Sciatic nerve (tissue), 2 donors: ENCODE results near the gene SIN3B. TPM values are rescaled to one million over a fixed set of nuclear protein-coding genes. Genes with fewer than 3 reads are reported as not detected.

ENCODE experiments used
- ATAC-seq: fragments of 200-7000 bp; cut with Tn5 transposase; one replicate; pipeline ENCODE4 v1.9.1; 2020; ENCODE audit warnings: mild to moderate bottlenecking, moderate library complexity
- DNase-seq: peaks from one replicate; pipeline ENCODE4 v3.0.0-alpha.2; 2020; ENCODE audit warnings: low spot score
- intact Hi-C: fragments of 100-400 bp; cut with DNase I; formaldehyde crosslinking; loops from one replicate; pipeline ENCODE4 v1.14.2; 2022
- total RNA-seq: library from RNA; stranded (reverse); fragmentation: NEBNext Ultra II Directional; extraction: Animal tissue kit (Norgen Biotek cat#: 25700); gene quantifications from one replicate; pipeline ENCODE4 v1.2.1, GENCODE V29; 2021
- donor health status: DM: no; HTN: no; CAD: no.
- donor health status: DM: no; HTN: no; CAD: no.

SIN3B gene
- total RNA-seq, 1 donor from 2014 or later, result 84.8 TPM

DNA sequence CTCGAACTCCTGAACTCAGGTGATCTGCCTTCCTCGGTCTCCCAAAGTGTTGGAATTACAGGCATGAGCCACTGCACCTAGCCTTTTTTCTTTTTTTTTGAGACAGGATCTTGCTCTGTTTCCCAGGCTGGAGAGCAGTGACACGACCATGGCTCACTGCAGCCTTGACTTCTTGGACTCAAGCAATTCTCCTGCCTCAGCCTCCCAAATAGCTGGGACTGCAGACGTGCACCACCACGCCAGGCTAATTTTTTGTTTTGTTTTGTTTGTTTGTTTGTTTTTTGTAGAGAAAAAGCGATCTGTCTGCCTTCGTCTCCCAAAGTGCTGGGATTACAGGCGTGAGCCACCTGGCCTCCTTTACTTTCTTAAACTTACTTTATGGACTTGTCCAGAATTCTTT lies 6.5 kb upstream of the SIN3B start:
- intact Hi-C loops, result no loop called here
- ATAC-seq, result no peak
- DNase-seq, result no peak

DNA sequence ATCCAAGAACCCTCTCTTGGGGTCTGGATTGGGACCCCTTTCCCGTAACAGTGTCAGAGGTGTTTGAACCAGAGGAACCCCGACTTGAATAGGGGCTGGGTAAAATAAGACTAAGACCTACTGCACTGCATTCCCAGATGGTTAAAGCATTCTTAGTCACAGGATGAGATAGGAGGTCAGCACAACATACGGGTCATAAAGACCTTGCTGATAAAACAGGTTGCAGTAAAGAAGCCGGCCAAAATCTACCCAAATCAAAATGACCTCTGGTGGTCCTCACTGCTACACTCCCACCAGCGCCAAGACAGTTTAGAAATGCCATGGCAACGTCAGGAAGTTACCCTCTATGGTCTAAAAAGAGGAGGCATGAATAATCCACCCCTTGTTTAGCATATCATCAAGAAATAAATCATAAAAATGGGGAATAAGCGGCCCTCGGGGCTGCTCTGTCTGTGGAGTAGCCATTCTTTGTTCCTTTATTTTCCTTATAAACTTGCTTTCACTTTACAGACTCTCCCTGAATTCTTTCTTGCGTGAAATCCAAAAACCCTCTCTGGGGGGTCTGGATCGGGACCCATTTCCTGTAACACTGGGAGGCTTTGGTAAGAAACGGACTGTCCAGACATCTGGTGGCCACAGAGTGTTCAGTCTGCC lies 4.4 kb upstream of the SIN3B start:
- DNase-seq, result no peak
- intact Hi-C loops, result no loop called here
- ATAC-seq, result peak; percentile 77

DNA sequence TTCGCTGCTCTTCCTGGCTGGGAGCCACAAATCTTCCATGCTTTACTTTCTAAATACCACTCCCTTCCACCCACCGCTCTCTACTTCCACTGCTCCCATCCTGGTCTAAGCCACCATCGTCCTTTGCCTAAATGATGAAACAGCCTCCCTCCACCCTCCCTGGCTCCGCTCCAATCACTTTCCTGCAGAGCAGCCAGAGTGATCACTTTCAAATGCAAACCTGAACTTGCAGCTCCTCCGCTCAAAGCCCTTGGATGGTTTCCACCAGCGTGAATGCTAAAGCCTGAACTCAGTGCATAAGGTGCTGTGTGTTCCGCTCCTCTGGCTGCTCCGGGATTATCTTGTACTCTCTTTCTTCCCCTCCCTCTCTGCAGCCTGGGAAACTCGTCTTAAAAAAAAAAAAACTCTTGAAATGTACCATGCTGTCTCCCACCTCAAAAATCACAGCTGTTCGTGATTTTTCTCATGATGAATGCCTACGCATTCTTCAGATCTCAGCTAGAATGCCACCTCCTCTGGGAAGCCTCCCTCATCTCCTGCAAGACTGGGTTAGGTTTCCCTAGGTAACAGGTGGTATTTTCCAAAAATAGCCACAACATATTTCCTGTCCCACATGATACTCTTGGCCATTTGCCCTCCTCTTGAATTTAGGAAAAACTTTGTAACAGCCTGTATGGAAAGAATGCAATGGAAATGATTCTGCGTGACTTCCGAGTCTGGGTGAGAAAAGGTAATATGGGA lies 3.7 kb upstream of the SIN3B start:
- ATAC-seq, result peak; percentile 44
- DNase-seq, result peak; percentile 74
- intact Hi-C loops, result no loop called here

DNA sequence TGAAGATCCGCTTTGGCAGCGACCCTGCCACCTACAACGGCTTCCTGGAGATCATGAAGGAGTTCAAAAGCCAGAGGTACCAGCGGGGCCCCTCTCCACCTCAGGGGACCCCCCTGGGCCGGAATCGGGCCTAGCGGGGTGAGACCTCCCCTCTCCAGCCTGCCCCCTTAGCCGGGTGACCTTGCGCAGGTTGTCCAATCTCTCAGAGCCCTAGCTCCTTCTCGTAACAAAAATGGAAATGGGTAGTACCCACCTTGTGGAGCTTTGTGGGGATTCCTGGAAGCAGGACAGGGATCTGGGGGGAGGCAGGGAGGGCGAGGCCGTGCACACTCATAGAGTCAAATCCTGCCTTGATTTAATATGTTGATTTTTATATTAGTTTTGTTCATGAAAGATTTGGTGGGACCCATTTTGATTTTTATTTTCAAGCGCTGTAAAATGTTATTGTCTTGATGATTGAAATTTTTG lies 658 bp downstream of the SIN3B start:
- intact Hi-C loops, result no loop called here
- DNase-seq, result no peak
- no peak for ATAC-seq

DNA sequence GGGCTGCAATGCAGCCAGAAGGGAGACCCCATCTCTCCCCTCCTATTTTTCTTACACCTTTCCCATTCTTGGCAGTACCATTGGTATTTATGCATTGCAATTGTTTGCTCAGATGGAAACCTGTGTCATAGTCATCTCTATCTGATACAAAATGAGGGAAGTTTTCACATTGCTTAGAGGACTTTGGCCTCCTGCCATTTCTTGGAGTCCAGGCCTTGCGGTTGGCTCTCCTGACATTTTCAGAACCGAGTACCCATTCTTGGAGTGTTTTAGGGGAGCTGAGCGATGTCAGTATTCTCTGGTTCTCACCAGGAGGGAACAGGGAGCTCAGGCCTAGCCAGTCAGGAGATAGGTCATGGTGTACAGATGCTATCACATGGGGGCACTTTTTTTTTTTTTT lies 1.5 kb downstream of the SIN3B start:
- DNase-seq, result no peak
- ATAC-seq, result no peak
- intact Hi-C loops, result no loop called here

DNA sequence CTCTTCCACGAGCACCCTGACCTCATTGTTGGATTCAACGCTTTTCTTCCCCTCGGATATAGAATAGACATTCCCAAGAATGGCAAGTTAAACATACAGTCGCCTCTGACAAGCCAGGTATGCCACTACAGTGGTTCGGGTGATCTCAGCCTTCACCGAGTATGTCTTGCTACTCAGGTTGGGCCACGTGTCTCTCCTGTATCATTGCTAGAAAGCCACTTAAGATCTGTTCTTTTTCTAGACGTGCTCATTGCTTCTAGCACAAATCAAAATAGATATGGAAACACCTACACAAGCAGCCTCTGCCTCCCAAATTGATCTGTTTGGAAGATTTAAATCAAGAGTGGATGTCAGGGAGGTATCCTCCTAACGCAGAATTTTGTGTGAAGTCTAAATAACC lies 2.3 kb downstream of the SIN3B start:
- no peak for DNase-seq
- ATAC-seq, result no peak
- intact Hi-C loops, result no loop called here

DNA sequence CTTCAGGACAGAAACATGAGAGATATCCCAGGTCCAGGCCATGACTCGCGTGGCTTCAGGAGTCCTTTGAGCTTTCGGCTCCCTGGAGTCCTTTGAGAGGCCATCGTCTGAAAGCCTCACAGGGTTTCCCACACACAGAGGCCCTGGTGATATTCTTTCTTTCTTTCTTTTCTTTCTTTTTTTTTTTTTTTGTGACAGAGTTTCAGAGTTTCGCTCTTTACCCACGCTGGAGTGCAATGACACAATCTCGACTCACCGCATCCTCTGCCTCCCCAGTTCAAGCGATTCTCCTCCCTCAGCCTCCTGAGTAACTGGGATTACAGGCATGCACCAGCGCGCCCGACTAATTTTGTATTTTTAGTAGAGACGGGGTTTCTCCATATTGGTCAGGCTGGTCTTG lies 5.5 kb downstream of the SIN3B start:
- intact Hi-C loops, result no loop called here
- ATAC-seq, result no peak
- no peak for DNase-seq

DNA sequence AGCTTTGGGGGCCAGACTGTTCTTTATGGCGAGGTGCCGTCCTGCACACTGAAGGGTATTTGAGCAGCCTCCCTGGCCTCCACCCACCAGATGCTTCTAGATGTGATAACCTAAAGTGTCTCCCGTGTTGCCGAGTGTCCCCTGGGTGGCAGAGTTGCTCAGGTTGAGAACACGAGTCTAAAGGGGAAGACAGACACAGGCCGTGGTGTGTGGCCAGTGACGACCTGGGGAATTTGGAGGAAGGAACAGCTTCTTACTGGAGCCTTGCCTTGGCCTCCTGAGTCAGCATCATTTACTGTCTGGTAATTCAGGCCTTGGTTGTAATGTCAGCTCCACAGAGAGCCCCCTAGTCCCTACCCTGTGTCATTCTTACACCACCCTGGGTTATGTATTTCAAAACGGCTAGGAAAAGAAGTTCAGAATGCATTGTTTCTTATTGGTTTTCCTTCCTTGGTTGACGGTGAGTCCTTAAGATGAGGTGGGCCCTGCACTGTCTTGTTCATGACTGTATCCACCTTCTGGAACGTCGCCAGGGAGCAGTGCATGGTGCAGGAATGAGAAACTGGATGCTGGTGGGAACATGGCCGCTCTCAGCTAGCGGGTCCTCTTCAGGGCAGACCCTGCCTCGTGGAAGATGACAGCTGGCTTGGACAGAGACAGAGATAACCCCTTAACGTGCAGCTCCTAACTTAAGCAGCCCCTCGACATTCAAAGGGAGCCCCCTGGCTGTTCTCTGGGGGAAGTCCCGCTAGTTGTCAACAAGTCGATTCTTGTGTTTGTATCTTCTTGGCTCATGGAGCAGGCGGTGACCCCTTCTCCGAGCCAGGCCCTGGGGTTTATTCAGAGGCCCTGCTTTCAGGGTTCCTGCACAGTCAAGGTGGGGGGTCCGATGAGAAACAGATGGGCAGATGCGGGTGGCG lies 7.2 kb downstream of the SIN3B start:
- ATAC-seq, result peak; percentile 74
- intact Hi-C loops, result no loop called here
- no peak for DNase-seq

DNA sequence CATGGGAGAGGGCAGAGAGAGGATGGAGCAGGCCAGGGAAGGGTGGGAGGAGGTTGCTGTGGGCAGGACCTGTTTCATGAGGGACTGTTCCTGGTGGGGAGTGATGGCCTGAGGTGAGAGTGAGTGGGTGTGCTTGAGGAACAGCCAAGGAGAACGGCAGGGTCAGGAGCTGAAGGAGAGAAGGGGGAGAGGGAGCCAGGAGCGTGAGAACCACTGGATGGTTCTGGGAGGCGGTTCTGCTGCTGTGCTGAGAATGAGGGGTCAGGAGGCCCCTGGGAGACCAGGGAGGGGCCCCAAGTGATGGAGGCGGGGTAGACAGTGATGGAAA lies 7.8 kb downstream of the SIN3B start:
- no peak for DNase-seq
- intact Hi-C loops, result no loop called here
- peak; percentile 55 for ATAC-seq

DNA sequence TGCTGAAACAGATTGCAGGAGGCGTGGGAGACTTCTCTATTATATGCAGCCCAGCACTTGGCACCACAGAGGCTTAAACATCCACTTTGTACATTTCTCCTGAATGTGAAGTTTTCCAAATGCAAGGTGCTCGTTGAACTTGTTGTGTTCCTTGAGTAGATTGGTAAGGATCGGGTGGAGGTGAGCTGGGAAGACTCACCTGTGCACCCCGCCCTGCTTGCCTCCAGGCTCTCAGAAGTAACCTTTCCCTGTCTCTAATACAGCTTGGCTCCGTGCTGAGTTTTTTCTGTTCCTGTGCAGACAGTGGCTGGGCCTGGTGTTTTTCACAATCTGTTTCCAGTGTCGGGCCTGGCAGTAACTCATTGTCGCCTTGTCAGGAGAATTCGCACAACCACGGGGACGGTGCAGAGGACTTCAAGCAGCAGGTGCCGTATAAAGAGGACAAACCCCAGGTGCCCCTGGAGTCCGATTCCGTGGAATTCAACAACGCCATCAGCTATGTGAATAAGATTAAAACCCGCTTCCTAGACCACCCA lies 12.3 kb downstream of the SIN3B start:
- ATAC-seq (no peak), DNase-seq (no peak)
- intact Hi-C loops, result no loop called here

DNA sequence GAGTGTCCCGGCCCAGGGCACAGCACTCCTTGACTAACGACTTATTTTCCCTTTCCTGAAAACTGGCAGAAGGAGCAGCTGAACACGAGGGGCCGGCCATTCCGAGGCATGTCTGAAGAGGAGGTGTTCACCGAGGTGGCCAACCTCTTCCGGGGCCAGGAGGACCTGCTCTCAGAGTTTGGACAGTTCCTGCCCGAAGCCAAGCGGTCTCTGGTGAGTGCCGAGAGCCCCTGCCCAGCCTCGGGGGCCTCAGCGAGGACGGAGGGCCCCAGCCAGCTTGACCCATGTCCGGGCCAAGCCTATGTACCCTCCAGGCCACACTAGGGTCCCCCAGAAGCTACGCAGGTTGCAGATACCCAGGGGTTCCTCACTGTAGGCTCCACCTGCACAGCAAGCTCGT lies 17.7 kb downstream of the SIN3B start:
- intact Hi-C loops, result no loop called here
- no peak for DNase-seq
- peak; percentile 15 for ATAC-seq

DNA sequence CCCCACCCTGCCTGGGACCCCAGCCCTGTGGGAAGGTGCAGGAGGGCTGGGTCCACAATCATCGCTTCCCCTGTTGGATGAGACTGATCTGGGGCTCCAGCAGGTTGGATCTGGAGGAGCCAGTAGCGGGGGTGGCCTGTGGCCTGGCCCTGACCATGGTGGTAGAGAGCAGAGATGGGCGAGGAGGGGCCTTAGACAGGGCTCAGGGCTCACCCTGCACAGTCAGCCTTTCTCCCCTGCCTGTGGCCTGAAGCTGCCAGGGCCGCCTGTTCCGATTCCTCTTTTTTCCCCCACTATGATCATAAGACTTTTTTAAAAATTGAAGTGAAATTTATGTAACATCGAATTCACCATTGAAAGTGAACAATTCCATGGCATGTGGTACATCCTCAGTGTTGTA lies 18.2 kb downstream of the SIN3B start:
- ATAC-seq, result peak; percentile 72
- intact Hi-C loops, result no loop called here
- no peak for DNase-seq

DNA sequence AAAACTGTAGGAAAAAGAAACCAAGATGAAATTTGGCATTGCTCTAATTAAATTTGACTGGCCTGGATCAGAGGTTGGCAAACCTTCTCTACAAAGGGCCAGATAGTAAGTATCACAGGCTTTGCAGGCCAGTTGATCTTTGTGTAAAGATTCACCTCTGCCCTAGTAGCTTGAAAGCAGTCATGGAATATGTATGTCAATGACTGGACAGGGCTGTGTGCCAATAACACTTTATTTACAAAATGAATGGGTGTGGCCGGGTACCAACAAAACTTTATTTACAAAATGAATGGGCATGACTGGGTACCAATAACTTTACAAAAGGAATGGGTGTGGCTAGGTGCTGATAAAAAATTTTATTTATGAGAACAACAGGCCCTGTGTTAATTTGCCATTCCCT lies 20.0 kb downstream of the SIN3B start:
- ATAC-seq (no peak), DNase-seq (no peak)
- intact Hi-C loops, result no loop called here

DNA sequence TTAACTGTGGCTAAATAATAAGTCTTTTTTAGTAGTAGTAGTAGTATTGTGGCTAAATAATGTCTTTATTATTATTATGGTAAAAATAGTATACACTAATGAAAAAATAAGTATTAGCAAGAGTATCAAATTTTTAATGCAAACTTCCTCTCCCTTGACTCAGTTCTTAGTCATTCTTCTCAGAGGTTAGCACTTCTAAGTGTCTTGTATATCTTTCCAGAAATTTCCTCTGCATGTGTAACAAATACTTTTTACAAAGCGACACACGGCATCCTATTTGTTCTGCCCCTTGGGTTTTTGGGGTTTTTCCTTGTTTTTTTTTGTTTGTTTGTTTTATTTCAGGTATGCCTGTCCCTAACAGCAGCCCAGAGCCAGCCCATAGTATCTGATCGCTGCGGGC lies 20.9 kb downstream of the SIN3B start:
- DNase-seq, result no peak
- ATAC-seq, result no peak
- intact Hi-C loops, result no loop called here

DNA sequence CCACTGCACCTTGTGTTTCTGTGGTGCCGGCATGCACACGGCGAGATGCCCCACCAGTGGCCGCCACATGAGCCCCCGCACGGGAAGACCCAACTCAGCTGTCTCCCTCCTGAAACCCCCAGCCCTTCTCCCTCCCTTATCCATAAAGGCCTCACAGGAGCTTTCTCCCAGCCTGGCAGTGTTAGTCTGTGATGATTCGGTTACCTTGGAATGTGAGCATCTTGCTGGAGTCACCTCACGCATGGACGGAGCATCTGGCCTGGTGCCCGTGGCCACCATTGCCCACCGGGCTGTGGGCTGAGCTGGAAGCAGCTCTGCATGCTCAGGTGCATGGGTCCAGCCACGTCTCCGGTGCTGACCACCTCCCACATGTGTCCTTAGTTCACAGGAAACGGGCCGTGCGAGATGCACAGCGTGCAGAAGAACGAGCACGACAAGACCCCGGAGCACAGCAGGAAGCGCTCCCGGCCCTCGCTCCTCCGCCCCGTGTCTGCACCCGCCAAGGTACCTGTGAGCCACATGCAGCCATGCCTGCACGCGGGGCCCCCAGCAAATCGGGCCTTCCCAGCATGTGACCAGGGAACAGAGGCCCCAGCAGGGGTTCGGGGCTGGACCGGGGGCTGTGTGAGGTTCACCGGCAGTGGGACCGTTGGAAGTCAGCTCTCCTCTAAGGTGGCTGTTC lies 22.0 kb downstream of the SIN3B start:
- DNase-seq (no peak), ATAC-seq (no peak)
- intact Hi-C loops, result no loop called here

DNA sequence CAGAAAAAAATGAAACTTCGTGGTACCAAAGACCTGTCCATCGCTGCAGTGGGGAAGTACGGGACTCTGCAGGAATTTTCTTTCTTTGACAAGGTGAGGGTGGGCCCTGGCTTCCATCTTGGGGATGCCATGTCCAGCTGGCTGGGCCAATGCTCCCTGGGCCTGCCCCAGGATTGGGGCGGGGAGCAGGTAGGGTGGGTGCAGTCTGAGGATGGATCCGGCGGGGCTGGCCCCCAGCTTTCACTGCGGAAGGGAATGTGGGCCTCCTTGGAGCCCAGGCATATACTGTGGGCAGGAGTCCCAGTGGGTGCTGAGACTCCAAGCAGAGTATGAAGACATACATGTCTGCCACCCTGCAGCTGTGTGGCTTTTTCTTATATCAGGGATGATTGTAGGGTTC lies 23.9 kb downstream of the SIN3B start:
- intact Hi-C loops, result no loop called here
- no peak for ATAC-seq
- no peak for DNase-seq

DNA sequence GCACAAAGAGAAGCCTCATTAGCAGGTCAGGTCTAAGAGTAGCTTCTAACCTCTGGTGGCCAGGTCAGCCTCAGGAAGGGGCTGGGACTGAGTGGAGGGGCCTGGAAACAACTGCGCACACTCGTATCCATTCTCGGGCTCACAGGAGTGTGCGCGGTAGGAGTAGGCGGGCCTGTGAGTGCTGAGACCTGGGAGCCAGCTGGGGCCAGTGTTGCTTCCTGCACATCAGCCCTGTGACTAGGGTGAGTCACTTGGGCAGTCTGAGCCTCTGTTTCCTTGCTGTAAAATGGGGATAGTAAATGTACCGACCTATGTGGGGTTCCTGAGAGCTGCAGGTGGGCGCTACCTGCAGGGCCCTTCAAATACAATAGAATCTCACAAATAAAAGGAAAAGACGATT lies 26.9 kb downstream of the SIN3B start:
- ATAC-seq (no peak), DNase-seq (no peak)
- intact Hi-C loops, result no loop called here

DNA sequence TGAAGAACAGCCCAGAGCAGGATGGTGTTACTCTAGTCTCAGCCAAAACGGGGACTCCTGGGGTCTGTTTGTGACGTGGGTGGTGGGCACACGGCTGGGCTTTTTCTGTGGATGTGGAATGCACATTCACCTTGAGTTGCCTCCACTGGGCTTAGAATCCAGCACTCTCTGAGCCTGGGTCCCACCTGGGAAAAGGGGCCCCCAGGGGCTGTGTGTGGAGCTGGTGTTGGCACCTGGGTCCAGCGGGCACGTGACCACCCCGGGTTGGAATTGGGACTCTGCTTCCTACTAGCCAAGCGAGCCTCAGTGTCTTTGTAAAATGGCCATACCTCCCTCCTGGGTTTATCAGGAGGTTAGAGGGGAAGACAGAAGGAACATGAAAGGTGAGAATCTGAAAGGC lies 30.4 kb downstream of the SIN3B start:
- intact Hi-C loops, result no loop called here
- DNase-seq (no peak), ATAC-seq (no peak)

DNA sequence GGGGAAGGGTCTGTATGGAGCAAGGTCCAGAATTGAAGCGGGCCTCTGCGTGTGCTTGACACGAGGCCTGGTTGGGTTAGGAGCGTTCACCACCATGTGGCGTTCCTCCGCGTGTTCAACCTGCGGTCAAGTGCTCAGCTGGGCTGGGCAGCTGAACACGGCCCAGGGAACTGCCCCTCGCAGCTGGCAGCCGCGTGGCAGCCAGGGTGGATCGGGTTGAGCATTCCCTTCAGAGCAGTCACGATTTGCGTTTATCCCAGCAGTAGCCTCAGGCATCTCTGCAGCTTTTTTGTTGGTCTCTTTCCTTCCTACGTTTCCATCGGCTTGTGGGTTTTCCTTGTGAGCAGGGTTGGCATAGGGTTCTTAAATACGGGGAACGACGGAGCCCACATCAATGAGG lies 30.9 kb downstream of the SIN3B start:
- intact Hi-C loops, result no loop called here
- ATAC-seq (no peak), DNase-seq (no peak)
